C4-2B (cell line): ENCODE measurements around the gene CORIN.

Experiments used
- H3K27ac ChIP-seq: fragments of 450-650 bp; 2 replicates; pipeline ENCODE4 v1.5.1; 2017
- CTCF ChIP-seq: fragments of 450-650 bp; conservative IDR thresholded peaks from 2 replicates; pipeline ENCODE4 v1.5.1; 2017; ENCODE audit warnings: mild to moderate bottlenecking
- ZFX ChIP-seq: fragments of 450-650 bp; IDR thresholded peaks from 2 replicates; pipeline ENCODE4 v1.6.1; 2017

Gene CORIN

GRCh38 chr4:47721892-47722575, 115.8 kb downstream of the CORIN start:
- no peak for TF ChIP-seq ZFX
- TF ChIP-seq CTCF = no peak
- no peak overlapping the region for H3K27ac ChIP-seq

- TF ChIP-seq ZFX = no peak
- TF ChIP-seq CTCF = no peak
- no peak overlapping the region for H3K27ac ChIP-seq
Measured at GRCh38 chr4:47721485-47721884, 116.4 kb downstream of the CORIN start.

GRCh38 chr4:47720787-47721186, 117.1 kb downstream of the CORIN start:
- H3K27ac ChIP-seq = no peak overlapping the region
- TF ChIP-seq CTCF (no peak), ZFX (no peak)

GRCh38 chr4:47719576-47719975, 118.3 kb downstream of the CORIN start:
- TF ChIP-seq CTCF (no peak), ZFX (no peak)
- no peak overlapping the region for H3K27ac ChIP-seq

- TF ChIP-seq CTCF = no peak
- no peak for TF ChIP-seq ZFX
- H3K27ac ChIP-seq = no peak overlapping the region
Measured at GRCh38 chr4:47718696-47719095, 119.2 kb downstream of the CORIN start.

GRCh38 chr4:47717188-47717587, 120.7 kb downstream of the CORIN start:
- no peak overlapping the region for H3K27ac ChIP-seq
- TF ChIP-seq ZFX (no peak), CTCF (no peak)

- H3K27ac ChIP-seq = no peak overlapping the region
- TF ChIP-seq CTCF (no peak), ZFX (no peak)
Measured at GRCh38 chr4:47715716-47716416, 122.0 kb downstream of the CORIN start.
